Neural cell (in vitro differentiated cells): Measurements from ENCODE around the gene GALNT12.

Source experiments
- EP300 ChIP-seq: fragments of 450-650 bp; conservative IDR thresholded peaks from 2 replicates; pipeline ENCODE4 v1.6.1; 2014; ENCODE audit warnings: antibody characterized with exemption, mild to moderate bottlenecking, moderate library complexity; ENCODE audit not compliant: poor library complexity, severe bottlenecking
- EZH2 ChIP-seq: fragments of 200-600, 300-800 bp; shearing (Covaris generic), sonication (generic); IDR thresholded peaks from 2 replicates; pipeline ENCODE4 v1.6.1; 2014; ENCODE audit warnings: antibody characterized with exemption, low read length, borderline replicate concordance, mild to moderate bottlenecking; ENCODE audit not compliant: insufficient read depth, poor library complexity, severe bottlenecking
- MXI1 ChIP-seq: fragments of 450-650 bp; conservative IDR thresholded peaks from 2 replicates; pipeline ENCODE4 v1.6.1; 2014; ENCODE audit warnings: antibody characterized with exemption, mild to moderate bottlenecking; ENCODE audit not compliant: poor library complexity, severe bottlenecking
- POLR2AphosphoS5 ChIP-seq: IDR thresholded peaks from 2 replicates; pipeline ENCODE4 v1.6.1; 2012
- RAD21 ChIP-seq: fragments of 450-650 bp; conservative IDR thresholded peaks from 2 replicates; pipeline ENCODE4 v1.6.1; 2014; ENCODE audit warnings: antibody characterized with exemption, mild to moderate bottlenecking, moderate library complexity
- TF ChIP-seq, protein P1 (sequence below): fragments of 450-650 bp; IDR thresholded peaks from 2 replicates; pipeline ENCODE4 v1.5.1; 2014; ENCODE audit warnings: antibody characterized with exemption, mild to moderate bottlenecking, moderate library complexity; ENCODE audit not compliant: poor library complexity, severe bottlenecking
- TF ChIP-seq, protein P2 (sequence below): IDR thresholded peaks from 2 replicates; pipeline ENCODE4 v1.6.1; 2012; ENCODE audit warnings: borderline replicate concordance

DNA sequence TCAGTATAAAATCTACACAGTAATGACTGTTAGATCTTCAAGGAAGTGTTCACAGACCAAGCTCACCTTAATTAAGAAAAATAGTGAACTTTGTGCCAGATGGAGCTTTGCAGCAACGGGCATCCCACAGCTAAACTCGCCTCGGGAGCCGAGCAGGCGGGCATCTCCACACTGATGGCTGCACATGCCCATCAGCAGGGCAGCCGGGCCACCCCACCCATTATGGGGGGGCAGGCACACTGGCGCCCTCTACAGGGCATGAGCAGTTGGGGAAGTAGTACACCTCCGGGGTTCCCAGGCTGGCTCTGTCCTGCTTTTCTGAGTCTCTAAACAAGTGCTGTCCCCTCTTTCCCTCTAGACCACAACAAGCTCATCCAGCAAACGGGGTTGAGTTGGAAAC lies 32.7 kb upstream of the GALNT12 start:
- no peak for TF ChIP-seq RAD21
- TF ChIP-seq, protein P1, sequence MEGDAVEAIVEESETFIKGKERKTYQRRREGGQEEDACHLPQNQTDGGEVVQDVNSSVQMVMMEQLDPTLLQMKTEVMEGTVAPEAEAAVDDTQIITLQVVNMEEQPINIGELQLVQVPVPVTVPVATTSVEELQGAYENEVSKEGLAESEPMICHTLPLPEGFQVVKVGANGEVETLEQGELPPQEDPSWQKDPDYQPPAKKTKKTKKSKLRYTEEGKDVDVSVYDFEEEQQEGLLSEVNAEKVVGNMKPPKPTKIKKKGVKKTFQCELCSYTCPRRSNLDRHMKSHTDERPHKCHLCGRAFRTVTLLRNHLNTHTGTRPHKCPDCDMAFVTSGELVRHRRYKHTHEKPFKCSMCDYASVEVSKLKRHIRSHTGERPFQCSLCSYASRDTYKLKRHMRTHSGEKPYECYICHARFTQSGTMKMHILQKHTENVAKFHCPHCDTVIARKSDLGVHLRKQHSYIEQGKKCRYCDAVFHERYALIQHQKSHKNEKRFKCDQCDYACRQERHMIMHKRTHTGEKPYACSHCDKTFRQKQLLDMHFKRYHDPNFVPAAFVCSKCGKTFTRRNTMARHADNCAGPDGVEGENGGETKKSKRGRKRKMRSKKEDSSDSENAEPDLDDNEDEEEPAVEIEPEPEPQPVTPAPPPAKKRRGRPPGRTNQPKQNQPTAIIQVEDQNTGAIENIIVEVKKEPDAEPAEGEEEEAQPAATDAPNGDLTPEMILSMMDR, result peak; percentile 28
- no peak for TF ChIP-seq POLR2AphosphoS5
- TF ChIP-seq, protein P2, sequence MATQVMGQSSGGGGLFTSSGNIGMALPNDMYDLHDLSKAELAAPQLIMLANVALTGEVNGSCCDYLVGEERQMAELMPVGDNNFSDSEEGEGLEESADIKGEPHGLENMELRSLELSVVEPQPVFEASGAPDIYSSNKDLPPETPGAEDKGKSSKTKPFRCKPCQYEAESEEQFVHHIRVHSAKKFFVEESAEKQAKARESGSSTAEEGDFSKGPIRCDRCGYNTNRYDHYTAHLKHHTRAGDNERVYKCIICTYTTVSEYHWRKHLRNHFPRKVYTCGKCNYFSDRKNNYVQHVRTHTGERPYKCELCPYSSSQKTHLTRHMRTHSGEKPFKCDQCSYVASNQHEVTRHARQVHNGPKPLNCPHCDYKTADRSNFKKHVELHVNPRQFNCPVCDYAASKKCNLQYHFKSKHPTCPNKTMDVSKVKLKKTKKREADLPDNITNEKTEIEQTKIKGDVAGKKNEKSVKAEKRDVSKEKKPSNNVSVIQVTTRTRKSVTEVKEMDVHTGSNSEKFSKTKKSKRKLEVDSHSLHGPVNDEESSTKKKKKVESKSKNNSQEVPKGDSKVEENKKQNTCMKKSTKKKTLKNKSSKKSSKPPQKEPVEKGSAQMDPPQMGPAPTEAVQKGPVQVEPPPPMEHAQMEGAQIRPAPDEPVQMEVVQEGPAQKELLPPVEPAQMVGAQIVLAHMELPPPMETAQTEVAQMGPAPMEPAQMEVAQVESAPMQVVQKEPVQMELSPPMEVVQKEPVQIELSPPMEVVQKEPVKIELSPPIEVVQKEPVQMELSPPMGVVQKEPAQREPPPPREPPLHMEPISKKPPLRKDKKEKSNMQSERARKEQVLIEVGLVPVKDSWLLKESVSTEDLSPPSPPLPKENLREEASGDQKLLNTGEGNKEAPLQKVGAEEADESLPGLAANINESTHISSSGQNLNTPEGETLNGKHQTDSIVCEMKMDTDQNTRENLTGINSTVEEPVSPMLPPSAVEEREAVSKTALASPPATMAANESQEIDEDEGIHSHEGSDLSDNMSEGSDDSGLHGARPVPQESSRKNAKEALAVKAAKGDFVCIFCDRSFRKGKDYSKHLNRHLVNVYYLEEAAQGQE, result no peak
- no peak for TF ChIP-seq EZH2
- TF ChIP-seq MXI1, result no peak
- TF ChIP-seq EP300, result no peak
